AG08395 (cell line): ENCODE measurements around the gene IPO4.

Experiments used
- DNase-seq: peaks from one replicate; pipeline ENCODE4 v3.0.0; 2012; ENCODE audit warnings: mixed read lengths, low spot score

IPO4 gene

GRCh38 chr14:24147761-24148428 lies 40.7 kb downstream of the IPO4 start:
- DNase-seq, result no peak

- peak; percentile 97 for DNase-seq
Observed at GRCh38 chr14:24146978-24147760, 41.4 kb downstream of the IPO4 start, which contains the start of gene RNF31. TSS of gene RNF31 (plus strand) at chr14:24147498. CDS start at chr14:24147699, 201 bp downstream.

DNA sequence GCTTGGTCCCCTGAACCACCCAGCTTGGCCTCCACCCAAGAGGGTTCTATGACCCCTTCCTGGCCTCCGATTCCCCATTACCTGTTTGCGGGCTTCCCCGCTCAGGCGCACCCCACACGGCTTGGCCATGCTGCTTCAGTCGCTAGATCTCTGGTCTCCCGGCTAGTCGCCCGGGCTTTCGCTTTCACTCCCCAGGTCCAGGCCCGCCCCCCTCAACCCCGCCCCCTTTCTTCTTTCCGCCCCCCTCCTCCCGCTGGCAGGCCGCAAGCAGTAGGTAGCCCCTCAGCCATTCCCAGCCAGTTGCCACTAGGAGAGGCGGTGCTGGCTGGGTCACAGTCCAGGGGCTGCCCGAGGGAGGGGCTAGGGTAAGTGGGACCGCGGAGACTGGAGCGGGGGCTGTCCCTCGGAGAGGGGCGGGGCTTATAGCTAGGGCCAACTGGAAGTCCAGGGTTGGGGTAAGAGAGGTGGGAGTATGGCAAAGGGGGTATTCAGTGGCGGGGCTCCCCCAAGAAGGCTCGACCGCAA lies 42.1 kb downstream of the IPO4 start, which contains the start of gene PSME2:
Gene PSME2, minus strand, starts transcription at position 158 of the 525 bp plus-strand sequence. Its CDS starts 29 bp downstream, at position 129.
- peak; percentile 94 for DNase-seq

- no peak for DNase-seq
Observed at GRCh38 chr14:24145690-24146452, 42.7 kb downstream of the IPO4 start.

- DNase-seq, result no peak
Observed at GRCh38 chr14:24145219-24145618, 43.4 kb downstream of the IPO4 start.

- no peak for DNase-seq
Observed at GRCh38 chr14:24144451-24144850, 44.2 kb downstream of the IPO4 start.

DNA sequence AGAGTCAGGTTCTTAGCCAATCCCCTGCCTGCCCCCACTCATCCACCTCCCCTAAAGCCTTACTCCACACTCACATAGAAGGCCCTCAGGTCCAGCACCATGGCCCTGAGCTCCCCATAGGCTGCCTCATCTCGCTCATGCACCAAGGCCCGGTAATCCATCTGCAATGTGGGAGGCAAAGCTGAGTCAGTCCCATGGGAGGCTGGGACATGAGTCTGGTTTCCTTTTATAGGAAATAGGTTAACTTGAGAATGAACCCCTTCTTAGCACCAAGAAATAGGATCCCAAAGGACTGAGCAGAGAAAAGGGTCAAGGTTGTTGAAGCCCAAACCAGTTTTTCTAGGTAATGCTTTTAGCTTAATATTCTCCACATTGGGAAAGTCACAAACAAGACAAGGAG lies 45.1 kb downstream of the IPO4 start:
- no peak for DNase-seq

- DNase-seq, result peak; percentile 99
Observed at GRCh38 chr14:24141097-24141880, 47.3 kb downstream of the IPO4 start, which contains the start of gene EMC9. TSS of gene EMC9 (minus strand) at chr14:24141591. CDS start at chr14:24141304, 287 bp downstream.

- DNase-seq, result no peak
Observed at GRCh38 chr14:24139272-24139934, 49.2 kb downstream of the IPO4 start.

DNA sequence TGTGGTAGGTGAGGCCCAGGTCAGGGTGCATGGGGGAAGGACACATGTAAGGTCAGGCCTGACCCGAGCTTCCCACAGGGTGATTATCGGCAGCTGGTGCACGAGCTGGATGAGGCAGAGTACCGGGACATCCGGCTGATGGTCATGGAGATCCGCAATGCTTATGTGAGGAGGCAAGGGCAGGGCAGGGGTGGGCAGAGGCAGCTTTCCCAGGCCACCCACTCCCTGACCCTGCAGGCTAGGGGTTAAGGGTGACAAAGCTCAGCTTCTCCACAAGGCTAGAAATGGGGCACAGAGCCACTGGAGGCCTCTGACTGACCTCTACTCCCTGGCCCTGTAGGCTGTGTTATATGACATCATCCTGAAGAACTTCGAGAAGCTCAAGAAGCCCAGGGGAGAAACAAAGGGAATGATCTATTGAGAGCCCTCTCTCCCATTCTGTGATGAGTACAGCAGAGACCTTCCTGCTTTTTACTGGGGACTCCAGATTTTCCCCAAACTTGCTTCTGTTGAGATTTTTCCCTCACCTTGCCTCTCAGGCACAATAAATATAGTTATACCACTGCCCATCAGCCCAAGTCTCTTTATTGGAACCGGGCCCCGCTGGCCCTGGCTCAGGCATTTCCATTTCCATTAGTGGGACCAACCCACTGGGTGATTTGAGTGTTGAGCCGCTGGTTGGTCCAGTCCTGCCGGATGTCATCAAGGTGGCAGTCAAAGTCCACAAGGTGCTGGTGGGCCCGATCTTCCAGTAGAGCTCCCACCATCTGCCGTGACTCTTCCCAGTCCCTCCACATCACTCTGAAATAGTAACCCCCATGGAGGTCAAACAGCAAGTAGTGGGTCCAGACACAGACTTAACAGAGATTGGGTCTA lies 50.0 kb downstream of the IPO4 start:
- no peak for DNase-seq

- no peak for DNase-seq
Observed at GRCh38 chr14:24137529-24138395, 50.9 kb downstream of the IPO4 start.

DNA sequence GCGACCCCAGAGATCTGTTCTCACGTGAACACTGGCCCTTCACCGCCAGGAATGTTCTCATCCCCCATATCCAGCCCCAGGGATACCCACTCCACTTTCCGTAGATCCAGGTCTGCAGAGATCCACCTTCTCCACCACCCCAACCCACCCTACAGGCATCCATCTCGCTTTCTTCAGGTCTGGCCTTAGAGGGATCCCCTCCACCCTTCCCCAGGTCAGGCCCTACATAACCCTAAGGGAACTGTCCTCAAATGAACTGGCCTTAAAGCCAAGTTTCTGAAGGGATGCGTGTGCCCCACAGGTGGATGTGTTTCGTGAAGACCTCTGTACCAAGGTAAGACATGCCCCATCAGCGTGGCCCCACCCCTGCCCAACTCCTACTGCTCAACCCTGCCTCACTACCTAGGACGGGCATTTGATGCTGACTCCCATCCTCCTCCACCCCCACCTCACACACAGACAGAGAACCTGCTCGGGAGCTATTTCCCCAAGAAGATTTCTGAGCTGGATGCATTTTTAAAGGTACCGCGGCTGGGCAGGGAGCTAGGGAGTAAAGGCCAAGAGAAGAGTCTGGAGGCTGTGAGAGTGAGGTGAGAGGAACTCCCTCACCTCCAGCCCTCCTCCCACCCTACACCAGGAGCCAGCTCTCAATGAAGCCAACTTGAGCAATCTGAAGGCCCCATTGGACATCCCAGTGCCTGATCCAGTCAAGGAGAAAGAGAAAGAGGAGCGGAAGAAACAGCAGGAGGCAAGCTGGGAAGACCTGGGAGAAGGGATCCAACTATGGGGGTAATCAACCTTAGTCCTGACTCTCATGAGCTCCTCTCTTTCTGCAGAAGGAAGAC lies 51.7 kb downstream of the IPO4 start:
- DNase-seq, result no peak

DNA sequence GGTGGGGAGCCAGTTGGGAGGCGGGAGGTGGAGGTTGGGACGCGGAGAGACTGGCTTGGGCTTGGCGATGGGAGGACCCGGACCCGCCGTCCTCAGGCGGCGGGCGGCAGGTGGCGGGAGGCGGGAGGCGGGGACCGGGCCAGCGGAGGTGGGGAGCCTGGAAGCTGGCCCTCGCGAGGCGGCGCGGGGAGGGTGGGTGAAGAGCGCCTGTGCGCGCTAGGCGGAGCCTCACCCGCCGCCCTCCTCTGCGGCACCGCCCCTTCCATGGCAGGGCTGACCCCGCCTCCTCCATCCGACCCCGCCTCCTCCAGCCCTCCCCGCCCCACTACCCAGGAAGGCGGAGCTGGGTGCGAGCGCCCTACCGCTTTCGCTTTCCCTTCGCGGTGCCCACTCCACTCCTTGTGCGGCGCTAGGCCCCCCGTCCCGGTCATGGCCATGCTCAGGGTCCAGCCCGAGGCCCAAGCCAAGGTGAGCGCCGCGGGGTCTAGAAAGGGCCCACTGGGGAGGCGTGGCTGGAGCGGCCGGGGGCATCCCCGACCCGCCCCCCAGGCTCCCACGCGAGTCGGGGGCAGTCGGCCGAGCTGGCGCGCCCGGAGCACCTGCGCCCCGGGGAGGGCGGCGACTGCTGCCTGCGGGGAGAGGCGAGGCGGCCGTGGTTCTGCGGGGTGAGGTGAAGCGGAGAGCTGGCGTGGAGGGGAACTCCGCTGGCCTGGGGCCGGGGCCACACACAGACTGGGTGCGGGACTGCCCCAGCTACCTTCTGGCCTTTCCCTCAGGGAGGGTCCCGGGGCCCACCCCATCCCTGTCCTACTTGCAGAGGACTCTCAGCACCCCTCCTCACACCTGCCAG lies 52.6 kb downstream of the IPO4 start, which contains the start of gene PSME1:
Gene PSME1, plus strand, starts transcription at position 361 of the 850 bp plus-strand sequence. Its CDS starts 69 bp downstream, at position 430.
- DNase-seq, result peak; percentile 97

- no peak for DNase-seq
Observed at GRCh38 chr14:24135584-24135833, 53.1 kb downstream of the IPO4 start.

- no peak for DNase-seq
Observed at GRCh38 chr14:24133735-24134134, 54.9 kb downstream of the IPO4 start.

DNA sequence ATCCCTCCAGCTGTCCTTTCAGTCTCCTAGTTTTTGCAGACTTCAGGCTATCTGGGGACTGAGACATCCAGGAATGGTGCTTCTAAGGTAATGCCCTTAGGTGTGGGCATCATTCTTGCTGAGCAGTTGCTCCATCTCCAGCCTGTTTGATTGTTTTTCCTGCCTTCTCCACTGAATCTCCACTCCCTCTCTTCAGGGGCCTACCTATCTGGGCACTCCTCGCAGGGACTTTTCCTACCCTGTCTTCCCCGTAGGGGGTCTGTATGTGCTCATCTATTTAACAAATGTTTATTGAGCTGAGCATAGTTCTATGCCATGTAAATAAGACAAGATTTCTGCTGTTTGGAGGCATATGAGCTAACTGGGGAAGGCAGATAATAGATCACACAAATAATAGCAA lies 55.6 kb downstream of the IPO4 start:
- DNase-seq, result no peak

DNA sequence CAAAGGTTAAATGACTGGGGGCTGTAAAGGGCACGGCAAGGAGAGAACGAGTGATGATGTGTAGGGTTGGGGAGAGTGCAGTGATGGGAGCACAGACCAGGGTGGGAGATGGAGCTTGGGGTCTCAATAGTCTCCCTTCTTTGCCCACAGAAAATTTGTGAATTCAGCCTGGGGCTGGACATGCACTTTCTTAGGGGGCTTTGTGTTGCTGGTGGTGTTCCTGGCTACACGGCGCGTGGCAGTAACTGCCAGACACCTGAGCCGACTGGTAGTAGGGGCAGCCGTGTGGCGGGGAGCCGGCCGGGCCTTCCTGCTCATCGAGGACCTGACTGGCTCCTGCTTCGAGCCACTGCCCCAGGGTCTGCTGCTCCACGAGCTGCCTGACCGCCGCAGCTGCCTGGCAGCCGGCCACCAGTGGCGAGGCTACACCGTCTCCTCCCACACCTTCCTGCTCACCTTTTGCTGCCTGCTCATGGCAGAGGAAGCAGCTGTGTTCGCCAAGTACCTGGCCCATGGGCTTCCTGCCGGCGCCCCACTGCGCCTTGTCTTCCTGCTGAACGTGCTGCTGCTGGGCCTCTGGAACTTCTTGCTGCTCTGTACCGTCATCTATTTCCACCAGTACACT lies 56.4 kb downstream of the IPO4 start:
- DNase-seq, result no peak
